Loucy (cell line): ENCODE results near the gene MCEE.

ENCODE experiments used
- H2AFZ ChIP-seq: fragments of 200-600 bp; sonication (generic); 2 replicates; pipeline ENCODE4 v1.6.0; 2016; ENCODE audit warnings: antibody characterized with exemption, mild to moderate bottlenecking, low read length, moderate library complexity
- H3F3A ChIP-seq: fragments of 200-600 bp; 2 replicates; pipeline ENCODE4 v1.6.0; 2016; ENCODE audit warnings: antibody characterized with exemption, low read depth, mild to moderate bottlenecking
- H3K27me3 ChIP-seq: fragments of 200-600 bp; sonication (generic); 2 replicates; pipeline ENCODE4 v1.6.1; 2014; ENCODE audit warnings: low read length, mild to moderate bottlenecking; ENCODE audit not compliant: insufficient read depth, poor library complexity, severe bottlenecking
- H3K36me3 ChIP-seq: fragments of 200-600 bp; sonication (generic); 2 replicates; pipeline ENCODE4 v1.6.1; 2016; ENCODE audit warnings: low read length; ENCODE audit not compliant: insufficient read depth
- H3K4me1 ChIP-seq: fragments of 200-600 bp; sonication (generic); 2 replicates; pipeline ENCODE4 v1.5.1; 2014; ENCODE audit warnings: low read length, mild to moderate bottlenecking; ENCODE audit not compliant: insufficient read depth, poor library complexity, severe bottlenecking
- H3K4me2 ChIP-seq: fragments of 200-600 bp; sonication (generic); 2 replicates; pipeline ENCODE4 v1.6.0; 2014; ENCODE audit warnings: antibody characterized with exemption, low read length, low read depth, mild to moderate bottlenecking; ENCODE audit not compliant: poor library complexity, severe bottlenecking
- H3K4me3 ChIP-seq: fragments of 200-600 bp; sonication (generic); 2 replicates; pipeline ENCODE4 v1.5.1; 2014; ENCODE audit warnings: low read length, mild to moderate bottlenecking, mixed read lengths; ENCODE audit not compliant: poor library complexity, severe bottlenecking
- H3K79me2 ChIP-seq: fragments of 200-600 bp; sonication (generic); 2 replicates; pipeline ENCODE4 v1.6.1; 2014; ENCODE audit warnings: low read length; ENCODE audit not compliant: insufficient read depth
- H3K9ac ChIP-seq: fragments of 200-600 bp; sonication (generic); 2 replicates; pipeline ENCODE4 v1.6.0; 2014; ENCODE audit warnings: mild to moderate bottlenecking, low read depth, low read length, moderate library complexity; ENCODE audit not compliant: poor library complexity, severe bottlenecking
- H3K9me2 ChIP-seq: fragments of 200-600 bp; sonication (generic); replicated peaks from 2 replicates; pipeline ENCODE4 v1.6.1; 2016; ENCODE audit warnings: low read depth, low read length, mixed read lengths
- H3K9me3 ChIP-seq: fragments of 200-600 bp; sonication (generic); 2 replicates; pipeline ENCODE4 v1.6.1; 2014; ENCODE audit warnings: mild to moderate bottlenecking, antibody characterized with exemption, low read length, low read depth; ENCODE audit not compliant: insufficient read depth
- H4K20me1 ChIP-seq: fragments of 200-600 bp; sonication (generic); 2 replicates; pipeline ENCODE4 v1.6.0; 2014; ENCODE audit warnings: antibody characterized with exemption, low read length, mild to moderate bottlenecking; ENCODE audit not compliant: insufficient read depth, poor library complexity, severe bottlenecking
- CTCF ChIP-seq: fragments of 200-600 bp; sonication (generic); conservative IDR thresholded peaks from 2 replicates; pipeline ENCODE4 v1.5.1; 2014; ENCODE audit warnings: mild to moderate bottlenecking, antibody characterized with exemption, low read length
- EZH2phosphoT487 ChIP-seq: fragments of 200-600 bp; IDR thresholded peaks from 2 replicates; pipeline ENCODE4 v1.6.1; 2018; ENCODE audit warnings: antibody characterized with exemption, mild to moderate bottlenecking, moderate library complexity, borderline replicate concordance

Gene MCEE

GRCh38 chr2:71166812-71167211, 36.8 kb upstream of the MCEE start:
- Histone ChIP-seq H3K9ac (no peak overlapping the region), H2AFZ (no peak overlapping the region)
- TF ChIP-seq CTCF = no peak
- TF ChIP-seq EZH2phosphoT487 = no peak

GRCh38 chr2:71157124-71157793, 27.2 kb upstream of the MCEE start:
- H3K9me2 ChIP-seq = no peaks in the 10 kb centered on the region
- peak overlapping the region; percentile 69 for H2AFZ ChIP-seq
- H3K9me3 ChIP-seq = no peaks in the 10 kb centered on the region
- no peaks in the 10 kb centered on the region for H3K27me3 ChIP-seq
- no peaks in the 10 kb centered on the region for H4K20me1 ChIP-seq
- H3K4me2 ChIP-seq = peak overlapping the region; percentile 52
- no peaks in the 10 kb centered on the region for H3K36me3 ChIP-seq
- H3K9ac ChIP-seq = no peak overlapping the region
- H3F3A ChIP-seq = no peaks in the 10 kb centered on the region
- no peaks in the 10 kb centered on the region for H3K4me1 ChIP-seq
- no peaks in the 10 kb centered on the region for H3K79me2 ChIP-seq
- H3K4me3 ChIP-seq = peak overlapping the region; percentile 46
- peak; percentile 76 for TF ChIP-seq CTCF
- no peak for TF ChIP-seq EZH2phosphoT487

More at GRCh38 chr2:71166812-71167211, 36.8 kb upstream of the MCEE start:
- H3K36me3 ChIP-seq = no peaks in the 10 kb centered on the region
- no peaks in the 10 kb centered on the region for H4K20me1 ChIP-seq
- no peaks in the 10 kb centered on the region for H3K79me2 ChIP-seq
- no peaks in the 10 kb centered on the region for H3K9me3 ChIP-seq
- H3K27me3 ChIP-seq = no peaks in the 10 kb centered on the region
- H3K4me2 ChIP-seq = no peak overlapping the region
- no peak overlapping the region for H3K4me3 ChIP-seq
- no peaks in the 10 kb centered on the region for H3K9me2 ChIP-seq
- no peaks in the 10 kb centered on the region for H3F3A ChIP-seq
- no peaks in the 10 kb centered on the region for H3K4me1 ChIP-seq

- no peaks in the 10 kb centered on the region for H3K79me2 ChIP-seq
- TF ChIP-seq EZH2phosphoT487 = no peak
- no peak for TF ChIP-seq CTCF
- H3K4me2 ChIP-seq = peak overlapping the region; percentile 52
- peak overlapping the region; percentile 69; the same call in 1 of the 2 replicates for H2AFZ ChIP-seq
- no peak overlapping the region for H3K4me3 ChIP-seq
- no peaks in the 10 kb centered on the region for H3F3A ChIP-seq
- no peaks in the 10 kb centered on the region for H3K4me1 ChIP-seq
- no peaks in the 10 kb centered on the region for H3K9me3 ChIP-seq
- H3K36me3 ChIP-seq = no peaks in the 10 kb centered on the region
- H4K20me1 ChIP-seq = no peaks in the 10 kb centered on the region
- H3K9me2 ChIP-seq = no peaks in the 10 kb centered on the region
- H3K9ac ChIP-seq = no peak overlapping the region
- no peaks in the 10 kb centered on the region for H3K27me3 ChIP-seq
Measured at GRCh38 chr2:71156573-71156972, 26.5 kb upstream of the MCEE start.
